HG03354 (cell line): ENCODE data around the gene TM9SF1.

Experiments
- ATAC-seq: cut with Tn5 transposase; IDR thresholded peaks from one replicate; pipeline ENCODE4 v1.9.1; 2021; ENCODE audit warnings: mild to moderate bottlenecking; ENCODE audit not compliant: unreplicated experiment, poor library complexity, severe bottlenecking

Gene TM9SF1

GRCh38 chr14:24195186-24196070 is at the start of gene TM9SF1:
TSS of gene TM9SF1 (minus strand) at chr14:24195441. CDS start at chr14:24195019, 422 bp downstream.
- peak; percentile 89 for ATAC-seq

GRCh38 chr14:24243336-24243836 is 48.1 kb upstream of the TM9SF1 start:
- no peak for ATAC-seq

- ATAC-seq = peak; percentile 80
Measured at GRCh38 chr14:24241829-24242443, 46.7 kb upstream of the TM9SF1 start.

GRCh38 chr14:24240110-24240918 is 45.1 kb upstream of the TM9SF1 start:
- no peak for ATAC-seq

- ATAC-seq = no peak
Measured at GRCh38 chr14:24238527-24239037, 43.3 kb upstream of the TM9SF1 start.

- no peak for ATAC-seq
Measured at GRCh38 chr14:24238123-24238522, 42.9 kb upstream of the TM9SF1 start.

GRCh38 chr14:24237463-24237955 is 42.3 kb upstream of the TM9SF1 start:
- no peak for ATAC-seq

- no peak for ATAC-seq
Measured at GRCh38 chr14:24236689-24237462, 41.6 kb upstream of the TM9SF1 start.

- ATAC-seq = no peak
Measured at GRCh38 chr14:24235804-24236688, 40.8 kb upstream of the TM9SF1 start.

GRCh38 chr14:24234095-24235005 is 39.1 kb upstream of the TM9SF1 start:
- ATAC-seq = no peak

- no peak for ATAC-seq
Measured at GRCh38 chr14:24233538-24233866, 38.3 kb upstream of the TM9SF1 start.

GRCh38 chr14:24232645-24233537 is 37.6 kb upstream of the TM9SF1 start, which contains the start of gene GMPR2:
TSS of gene GMPR2 (plus strand) at chr14:24232929. CDS start at chr14:24233254, 325 bp downstream.
- peak; percentile 60 for ATAC-seq

GRCh38 chr14:24232121-24232644 is 36.9 kb upstream of the TM9SF1 start, which contains the start of gene NEDD8:
TSS of gene NEDD8 (minus strand) at chr14:24232367. CDS start at chr14:24232267, 100 bp downstream.
- peak; percentile 76 for ATAC-seq

GRCh38 chr14:24231263-24232120 is 36.3 kb upstream of the TM9SF1 start:
- ATAC-seq = peak; percentile 21

GRCh38 chr14:24228902-24229301 is 33.7 kb upstream of the TM9SF1 start:
- no peak for ATAC-seq
